GM18526 (cell line): ENCODE measurements around the gene HIVEP3.

Experiments
- POLR2A ChIP-seq: IDR thresholded peaks from 3 replicates; pipeline ENCODE4 v1.6.1; 2011; ENCODE audit not compliant: insufficient read length; ENCODE audit errors: extremely low read depth

Gene HIVEP3

DNA sequence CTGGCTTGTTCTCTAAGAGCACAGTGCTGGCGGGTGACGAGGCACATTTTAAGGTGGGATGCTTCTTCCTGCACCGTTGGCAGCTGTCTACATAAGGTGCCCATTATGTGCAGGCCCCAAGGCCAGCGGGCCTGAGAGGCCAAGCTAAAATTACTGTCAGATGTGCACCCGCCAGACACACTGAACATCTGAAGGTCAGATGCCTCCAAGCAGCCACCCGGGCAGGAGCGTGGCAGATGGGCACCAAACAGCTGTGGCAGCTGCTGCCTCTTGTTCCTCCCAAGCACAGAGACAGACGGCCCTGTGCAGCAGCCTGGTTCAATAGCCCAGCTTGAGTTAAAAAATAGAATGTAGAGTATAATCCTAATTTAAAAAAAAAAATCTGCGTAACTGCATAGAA lies 222.3 kb downstream of the HIVEP3 start:
- TF ChIP-seq POLR2A: no peak

DNA sequence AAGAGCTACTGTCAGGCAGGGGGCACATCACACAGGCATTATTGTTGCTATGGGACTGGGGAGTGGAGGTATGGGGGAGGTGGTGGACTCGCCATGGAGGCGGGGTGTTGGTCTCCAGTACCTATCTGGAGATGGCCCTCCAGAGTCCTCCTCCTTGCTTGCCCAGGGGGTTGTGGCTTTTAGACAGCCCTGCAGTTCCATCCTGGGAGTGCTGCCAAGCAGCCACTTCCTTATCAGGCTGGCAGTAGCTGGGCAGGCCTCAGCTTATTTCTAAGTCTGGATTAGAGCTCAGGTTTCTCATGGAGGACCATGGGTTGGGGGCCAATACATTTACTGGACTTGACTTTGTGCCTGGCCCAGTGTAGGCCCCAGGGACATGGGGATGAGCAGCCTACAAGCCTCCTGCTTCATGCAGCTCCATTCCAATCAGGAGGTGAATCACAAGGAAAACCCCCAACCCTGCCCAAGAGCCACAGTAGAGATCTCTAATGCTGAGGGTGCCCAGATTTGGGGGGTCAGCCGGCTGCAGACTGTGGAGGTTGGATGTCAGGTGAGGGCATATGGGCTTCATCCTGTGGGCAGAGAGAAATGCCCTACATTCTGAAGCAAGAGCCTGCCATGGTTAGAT lies 223.5 kb downstream of the HIVEP3 start:
- no peak for TF ChIP-seq POLR2A

DNA sequence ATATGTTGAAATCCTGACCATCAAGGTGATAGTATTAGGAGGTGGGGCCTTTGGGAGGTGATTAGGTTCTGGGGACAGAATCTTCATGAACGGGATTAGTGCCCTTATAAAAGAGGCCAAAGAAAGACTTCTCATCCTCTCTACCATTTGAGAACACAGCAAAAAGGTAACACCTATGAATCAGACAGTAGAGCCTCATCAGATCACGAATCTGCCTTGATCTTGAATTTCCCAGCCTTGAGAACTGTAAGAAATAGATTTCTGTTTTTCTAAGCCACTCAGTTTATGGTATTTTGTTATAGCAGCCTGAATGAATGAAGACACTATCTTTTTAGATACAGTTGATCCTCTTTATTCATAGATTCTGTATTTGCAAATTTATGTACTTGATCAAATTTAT lies 227.3 kb downstream of the HIVEP3 start:
- TF ChIP-seq POLR2A: no peak

DNA sequence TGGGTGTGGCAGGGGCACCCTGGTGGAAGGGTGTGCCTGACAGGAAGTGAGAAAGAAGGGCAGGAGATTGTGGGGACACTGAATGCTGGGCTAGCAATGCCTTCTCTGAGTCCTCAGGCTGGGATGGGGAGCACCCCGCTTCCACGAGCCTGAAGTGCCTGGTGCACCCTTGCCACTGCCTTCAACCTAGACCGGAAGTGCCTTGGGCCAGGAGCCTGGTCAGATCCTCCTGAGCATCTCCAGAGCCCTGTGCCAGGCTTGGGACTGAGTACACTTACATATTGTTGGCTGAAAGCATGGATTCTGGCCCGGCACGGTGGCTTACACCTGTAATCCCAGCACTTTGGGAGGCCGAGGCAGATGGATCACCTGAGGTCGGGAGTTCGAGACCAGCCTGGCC lies 228.4 kb downstream of the HIVEP3 start:
- TF ChIP-seq POLR2A: no peak

DNA sequence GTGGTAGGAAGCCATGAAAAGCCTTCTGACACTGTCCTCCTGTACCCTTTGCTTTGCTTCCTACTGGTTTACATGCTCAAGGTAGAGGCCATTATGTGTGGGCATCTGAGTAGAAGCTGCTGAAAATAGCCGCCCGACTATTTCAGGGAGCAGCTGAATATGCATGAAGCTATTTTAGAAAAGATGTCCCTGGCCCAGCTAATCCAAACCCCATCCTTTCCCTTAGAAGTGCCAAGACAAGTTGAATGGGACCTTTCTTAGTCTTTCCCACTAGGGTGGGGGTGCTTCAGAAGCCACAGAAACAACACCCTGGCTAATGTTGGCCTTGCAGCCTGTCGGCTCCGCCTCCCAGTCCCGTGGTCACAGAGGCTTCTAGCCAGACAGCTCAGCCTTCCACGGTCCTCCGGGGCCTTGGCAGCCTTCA lies 229.2 kb downstream of the HIVEP3 start:
- no peak for TF ChIP-seq POLR2A

- no peak for TF ChIP-seq POLR2A
Observed at GRCh38 chr1:41689139-41689538, 229.6 kb downstream of the HIVEP3 start.

DNA sequence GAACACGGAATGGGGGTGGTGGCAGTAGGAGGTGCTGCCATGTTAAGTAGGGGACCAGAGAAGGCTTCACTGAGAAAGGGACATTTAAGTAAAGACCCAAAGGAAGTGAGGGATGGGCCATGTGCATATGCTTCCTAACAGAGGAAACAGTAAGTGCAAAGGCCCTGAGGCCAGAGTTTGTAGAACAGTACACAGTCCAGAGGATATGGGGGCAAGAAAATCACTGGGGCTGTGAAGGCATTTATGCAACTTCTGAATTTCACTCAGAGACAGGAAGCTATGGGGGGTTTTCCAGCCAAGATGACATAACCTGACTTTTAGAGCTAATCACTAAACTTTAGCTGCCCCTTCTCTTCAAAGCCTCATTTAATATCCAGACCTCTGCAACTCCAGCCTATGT lies 231.7 kb downstream of the HIVEP3 start:
- no peak for TF ChIP-seq POLR2A

- no peak for TF ChIP-seq POLR2A
Observed at GRCh38 chr1:41683681-41684500, 234.8 kb downstream of the HIVEP3 start.

- TF ChIP-seq POLR2A: no peak
Observed at GRCh38 chr1:41682845-41683625, 235.7 kb downstream of the HIVEP3 start.

DNA sequence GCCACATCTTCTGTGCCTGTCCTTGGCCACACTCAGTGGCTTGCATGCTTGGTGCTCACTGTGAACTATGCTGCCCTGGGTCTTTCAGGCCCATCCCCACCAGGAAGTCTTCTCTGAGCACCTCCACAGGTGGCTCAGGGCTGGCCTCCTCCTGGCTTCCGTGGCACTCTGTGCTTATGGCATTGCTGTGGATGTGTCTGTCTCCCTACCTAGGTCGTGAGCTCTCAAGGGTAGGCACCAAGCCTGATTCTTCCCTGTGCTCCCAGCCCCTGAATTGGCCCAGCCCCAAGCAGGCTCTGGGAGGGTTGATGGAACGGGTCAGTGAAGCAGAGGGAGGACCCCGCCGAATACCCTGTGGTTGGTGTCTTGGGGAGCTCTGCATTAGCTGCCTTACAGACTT lies 236.6 kb downstream of the HIVEP3 start:
- TF ChIP-seq POLR2A: no peak

- TF ChIP-seq POLR2A: no peak
Observed at GRCh38 chr1:41681331-41682098, 237.2 kb downstream of the HIVEP3 start.

GRCh38 chr1:41679994-41680393 lies 238.7 kb downstream of the HIVEP3 start:
- no peak for TF ChIP-seq POLR2A

DNA sequence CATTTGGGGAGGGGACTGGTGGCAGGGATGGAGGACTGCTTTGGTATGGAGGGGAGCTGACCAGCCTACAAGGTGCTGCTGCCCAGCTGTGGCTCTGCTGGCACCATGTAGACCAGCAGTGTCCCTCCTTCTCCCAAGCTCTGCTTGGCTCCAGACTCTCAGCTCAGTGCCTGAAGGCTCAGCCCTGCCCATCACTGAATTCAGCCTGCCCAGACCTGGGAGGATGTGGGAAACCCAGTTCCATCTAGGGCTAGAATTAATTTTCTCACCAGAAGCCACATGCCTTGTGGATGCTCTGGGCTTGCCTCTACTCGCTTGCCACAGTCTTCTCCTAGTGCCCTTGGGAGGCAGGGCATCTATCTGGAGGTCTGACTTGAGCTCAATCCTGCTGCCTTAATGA lies 239.2 kb downstream of the HIVEP3 start:
- no peak for TF ChIP-seq POLR2A

DNA sequence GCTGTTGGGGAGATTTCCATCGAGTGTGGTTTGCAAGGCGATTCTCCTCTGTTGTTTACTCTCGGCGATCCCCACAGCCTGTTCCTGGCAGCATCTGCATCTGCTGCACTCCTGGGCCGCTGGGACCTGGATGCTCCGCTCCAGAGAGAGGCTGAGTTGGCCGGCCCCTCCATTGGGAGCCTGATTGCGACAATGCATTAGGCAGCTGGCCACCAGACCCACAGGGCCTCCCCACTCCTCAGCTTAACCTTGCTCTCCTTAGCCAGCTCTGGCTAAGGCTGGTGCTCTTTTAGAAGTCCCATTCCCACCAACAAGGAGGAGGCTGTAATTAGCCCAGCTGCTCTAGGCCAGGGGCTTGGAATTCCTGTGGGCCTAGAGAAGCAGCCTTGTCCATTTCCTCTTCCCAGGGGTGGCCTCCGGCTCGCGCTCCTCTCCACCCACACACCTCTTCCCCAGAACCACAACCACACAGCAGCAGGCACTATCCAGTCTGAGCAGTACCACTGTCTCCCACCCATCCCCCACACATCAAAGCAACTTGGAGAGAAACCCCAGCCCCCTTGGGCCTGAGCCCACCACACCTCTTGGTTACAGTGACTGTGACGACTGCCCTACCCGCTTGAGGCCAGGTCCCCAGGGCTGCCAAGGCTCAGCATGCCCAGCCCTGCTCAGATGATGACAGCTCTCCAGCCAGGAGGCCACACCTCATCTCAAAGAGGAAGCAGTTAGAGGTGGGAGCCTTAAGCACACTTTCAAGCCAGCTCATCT lies 240.4 kb downstream of the HIVEP3 start:
- no peak for TF ChIP-seq POLR2A
